SK-N-SH (cell line): Measurements from ENCODE around the gene ASCC3.

Source experiments
- CTCF ChIP-seq: fragments of 200-600 bp; sonication (generic); IDR thresholded peaks from 2 replicates; pipeline ENCODE4 v1.6.1; 2017; ENCODE audit warnings: antibody characterized with exemption, mild to moderate bottlenecking, moderate library complexity
- FOXJ3 ChIP-seq: sonication (generic); formaldehyde crosslinking; IDR thresholded peaks from 2 replicates; pipeline ENCODE4 v1.5.1; 2020; ENCODE audit warnings: mild to moderate bottlenecking, missing genetic modification reagents
- GABPA ChIP-seq: IDR thresholded peaks from 2 replicates; pipeline ENCODE4 v1.4.0; 2012; ENCODE audit warnings: low read depth, mild to moderate bottlenecking
- IRF3 ChIP-seq: fragments of 150-350 bp; IDR thresholded peaks from 2 replicates; pipeline ENCODE4 v1.6.1; 2016; ENCODE audit warnings: mild to moderate bottlenecking, low read depth, low read length
- MEF2A ChIP-seq: IDR thresholded peaks from 2 replicates; pipeline ENCODE4 v1.4.0; 2012; ENCODE audit warnings: low read depth, borderline replicate concordance
- PBX3 ChIP-seq: IDR thresholded peaks from 2 replicates; pipeline ENCODE4; 2012

- no peak for TF ChIP-seq PBX3
- no peak for TF ChIP-seq CTCF
- TF ChIP-seq FOXJ3 (CRISPR knock-in tag), result no peak
- no peak for TF ChIP-seq MEF2A
- TF ChIP-seq IRF3, result no peak
- TF ChIP-seq GABPA, result no peak
Observed at GRCh38 chr6:100475554-100476320, 405.4 kb downstream of the ASCC3 start.
